Astrocyte of the spinal cord (primary cell): Measurements from ENCODE around the gene PTK7.
A peak's percentile ranks its signal among the peaks of the same experiment; 100 is the strongest.

Source experiments
- DNase-seq: peaks from one replicate; pipeline ENCODE4 v3.0.0; 2011; ENCODE audit warnings: low read depth, low spot score
- H3K4me3 ChIP-seq: 2 replicates; pipeline ENCODE4 v1.5.1; 2011; ENCODE audit warnings: low read depth, mild to moderate bottlenecking, low read length, moderate library complexity
- CTCF ChIP-seq: IDR thresholded peaks from 2 replicates; pipeline ENCODE4 v1.5.1; 2012; ENCODE audit warnings: low read depth, mild to moderate bottlenecking, low read length, inconsistent platforms
- in situ Hi-C: cut with HindIII; loops from 2 replicates; pipeline ENCODE4 v1.10.0; 2017; ENCODE audit warnings: low sequenced_read_pairs

The PTK7 gene

GRCh38 chr6:43091020-43091419 is 14.9 kb downstream of the PTK7 start:
- no peak for DNase-seq
- H3K4me3 ChIP-seq, result no peak overlapping the region
- in situ Hi-C loops, result no loop called here
- TF ChIP-seq CTCF, result no peak

- in situ Hi-C loops, result no loop called here
- DNase-seq, result no peak
- TF ChIP-seq CTCF, result no peak
- no peak overlapping the region for H3K4me3 ChIP-seq
These were observed 15.4 kb downstream of the PTK7 start for GRCh38 chr6:43091436-43091991.

GRCh38 chr6:43092635-43093034 is 16.5 kb downstream of the PTK7 start:
- DNase-seq, result no peak
- TF ChIP-seq CTCF, result no peak
- no peak overlapping the region for H3K4me3 ChIP-seq
- in situ Hi-C loops, result no loop called here

GRCh38 chr6:43093436-43094289 is 17.5 kb downstream of the PTK7 start:
- DNase-seq, result peak; percentile 82
- in situ Hi-C loops, result no loop called here
- H3K4me3 ChIP-seq, result peak overlapping the region; percentile 27
- TF ChIP-seq CTCF, result no peak

GRCh38 chr6:43095939-43096338 is 19.8 kb downstream of the PTK7 start:
- no peak for DNase-seq
- no peak for TF ChIP-seq CTCF
- H3K4me3 ChIP-seq, result no peak overlapping the region
- in situ Hi-C loops, result no loop called here

- H3K4me3 ChIP-seq, result no peak overlapping the region
- peak; percentile 91 for DNase-seq
- in situ Hi-C loops, result no loop called here
- TF ChIP-seq CTCF, result no peak
These were observed 20.5 kb downstream of the PTK7 start for GRCh38 chr6:43096451-43097097.
